Skeletal muscle tissue (tissue), 4 donors: Measurements from ENCODE around the gene MBTPS1. TPM values are rescaled to one million over a fixed set of nuclear protein-coding genes. Genes with fewer than 3 reads are reported as not detected.
A peak's percentile ranks its signal among the peaks of the same experiment; 100 is the strongest.

Experiments
- H3K27ac ChIP-seq: one replicate; pipeline ENCODE4 v1.7.0; 2013; ENCODE audit warnings: mild to moderate bottlenecking, low read depth, low read length, inconsistent platforms
- H3K27me3 ChIP-seq, 3 donors: one replicate each; pipeline ENCODE4 v1.7.0; 2013; ENCODE audit warnings: low read length in 3 of 3; ENCODE audit not compliant: control insufficient read depth in 3 of 3, insufficient read depth in 3 of 3
- H3K36me3 ChIP-seq, 3 donors: one replicate each; pipeline ENCODE4 v1.7.0; 2013; ENCODE audit warnings: low read length in 3 of 3; ENCODE audit not compliant: control insufficient read depth in 3 of 3, insufficient read depth in 3 of 3
- H3K4me1 ChIP-seq, 3 donors: one replicate each; pipeline ENCODE4 v1.7.0; 2013; ENCODE audit warnings: low read length in 3 of 3, mild to moderate bottlenecking in 3 of 3; ENCODE audit not compliant: control insufficient read depth in 3 of 3, insufficient read depth in 3 of 3
- H3K4me3 ChIP-seq, 3 donors: one replicate each; pipeline ENCODE4 v1.7.0; 2013; ENCODE audit warnings: low read length in 3 of 3
- H3K9ac ChIP-seq, 3 donors: one replicate each; pipeline ENCODE4 v1.7.0; 2013; ENCODE audit warnings: low read length in 3 of 3, mild to moderate bottlenecking in 3 of 3, moderate library complexity in 2 of 3, low read depth in 1 of 3
- H3K9me3 ChIP-seq, 3 donors: one replicate each; pipeline ENCODE4 v1.7.0; 2013; ENCODE audit warnings: low read length in 3 of 3; ENCODE audit not compliant: control insufficient read depth in 3 of 3
- total RNA-seq: library from RNA; depleted of rRNA; stranded (reverse); fragments of >200 nt; gene quantifications from one replicate; pipeline ENCODE4 v1.2.3, GENCODE V29; 2014
- donor health status: Osteomylitis.

Gene MBTPS1
- 76.7 TPM for total RNA-seq

GRCh38 chr16:84116720-84117493, at the start of gene MBTPS1:
MBTPS1 (minus strand) TSS chr16:84116942; CDS start chr16:84101783, 15,159 bp downstream.
- H3K9ac ChIP-seq: peak within 1 kb of the TSS; percentile 97 to 99 (median 98)
- peaks cover 0 to 5% (median 0%) of the 10 kb centered on the region in 3 donors for H3K36me3 ChIP-seq
- H3K27ac ChIP-seq: peak within 1 kb of the TSS; percentile 90
- no peaks in the 10 kb centered on the region for H3K9me3 ChIP-seq
- no peaks in the 10 kb centered on the region for H3K27me3 ChIP-seq
- peaks cover 11 to 23% (median 18%) of the 10 kb centered on the region in 3 donors for H3K4me1 ChIP-seq
- peak within 1 kb of the TSS; percentile 92 to 97 (median 96) for H3K4me3 ChIP-seq

DNA sequence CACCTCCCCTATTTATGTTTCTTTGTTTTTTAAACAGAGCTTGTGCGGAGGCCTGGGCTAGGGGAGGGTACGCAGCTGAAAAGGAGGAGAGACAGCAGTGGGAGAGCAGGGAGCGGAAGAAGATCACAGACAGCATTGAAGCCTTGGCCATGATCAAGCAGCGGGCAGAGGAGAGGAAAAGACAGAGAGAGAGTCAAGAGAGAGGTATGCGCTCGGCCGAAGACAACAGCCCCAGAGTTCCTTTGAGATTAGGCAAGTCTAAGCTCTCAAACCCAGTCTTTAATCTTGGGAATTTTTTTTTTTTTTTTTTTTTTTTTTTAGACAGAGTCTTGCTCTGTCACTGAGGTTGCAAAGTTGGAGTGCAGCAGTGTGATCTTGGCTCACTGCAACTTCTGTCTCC, 49.0 kb upstream of the MBTPS1 start:
- no peaks in the 10 kb centered on the region for H3K36me3 ChIP-seq
- H3K9ac ChIP-seq: no peak overlapping the region
- no peak overlapping the region for H3K27ac ChIP-seq
- no peak overlapping the region for H3K4me3 ChIP-seq
- no peaks in the 10 kb centered on the region for H3K9me3 ChIP-seq
- peaks cover 0 to 12% (median 7%) of the 10 kb centered on the region in 3 donors for H3K27me3 ChIP-seq
- no peaks in the 10 kb centered on the region for H3K4me1 ChIP-seq

GRCh38 chr16:84161801-84162200, 45.1 kb upstream of the MBTPS1 start:
- H3K4me1 ChIP-seq: no peaks in the 10 kb centered on the region
- no peak overlapping the region for H3K4me3 ChIP-seq
- no peaks in the 10 kb centered on the region for H3K36me3 ChIP-seq
- H3K9me3 ChIP-seq: no peaks in the 10 kb centered on the region
- peaks cover 6 to 33% (median 15%) of the 10 kb centered on the region in 3 donors for H3K27me3 ChIP-seq
- H3K27ac ChIP-seq: no peak overlapping the region
- no peak overlapping the region for H3K9ac ChIP-seq

DNA sequence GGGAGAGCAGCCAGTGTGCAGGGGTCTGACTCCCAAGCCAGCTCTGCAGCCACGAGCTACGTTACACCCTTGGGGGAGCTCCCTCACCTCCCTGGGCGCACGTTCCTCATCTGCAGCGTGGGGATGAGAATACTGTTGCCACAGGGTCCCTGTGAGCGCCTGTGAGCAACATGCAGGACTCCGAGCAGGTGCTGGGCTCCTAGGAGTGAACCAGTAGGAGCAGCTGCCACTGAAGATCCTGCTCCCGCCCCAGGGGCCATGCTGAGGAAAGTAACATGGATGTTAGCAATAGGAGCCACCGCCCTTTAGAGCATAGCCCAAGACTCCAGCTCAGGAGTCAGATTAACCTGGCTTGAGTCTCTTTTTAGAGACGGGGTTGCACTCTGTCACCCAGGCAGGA, 44.3 kb upstream of the MBTPS1 start:
- Histone ChIP-seq H3K9ac (no peak overlapping the region), H3K4me3 (no peak overlapping the region), H3K27ac (no peak overlapping the region), H3K4me1 (no peaks in the 10 kb centered on the region), H3K27me3 (peaks cover 6 to 28% (median 15%) of the 10 kb centered on the region in 3 donors), H3K36me3 (no peaks in the 10 kb centered on the region), H3K9me3 (no peaks in the 10 kb centered on the region)

DNA sequence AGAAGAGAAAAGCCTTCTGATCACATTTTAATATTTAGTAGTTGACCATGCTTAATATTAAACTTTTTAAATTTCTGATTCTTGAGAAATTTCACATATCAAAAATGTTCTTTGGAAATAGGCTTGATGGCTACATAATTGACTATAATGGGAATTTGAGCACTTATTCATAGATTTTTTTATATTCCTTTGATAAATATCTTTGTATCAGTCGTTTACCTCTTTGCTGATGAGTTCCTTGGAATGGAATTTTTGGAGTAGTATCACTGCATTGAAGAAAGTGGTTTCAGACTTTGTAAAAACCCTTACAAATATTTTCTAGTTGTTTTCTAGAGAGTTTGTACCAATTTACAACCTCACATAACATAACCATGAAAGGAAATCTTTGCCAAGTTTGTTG, 43.1 kb upstream of the MBTPS1 start:
- no peak overlapping the region for H3K9ac ChIP-seq
- no peak overlapping the region for H3K4me3 ChIP-seq
- no peaks in the 10 kb centered on the region for H3K9me3 ChIP-seq
- peaks cover 6 to 28% (median 15%) of the 10 kb centered on the region in 3 donors for H3K27me3 ChIP-seq
- no peaks in the 10 kb centered on the region for H3K36me3 ChIP-seq
- H3K4me1 ChIP-seq: no peaks in the 10 kb centered on the region
- no peak overlapping the region for H3K27ac ChIP-seq

- H3K4me3 ChIP-seq: no peak overlapping the region
- H3K9ac ChIP-seq: no peak overlapping the region
- H3K27me3 ChIP-seq: peaks cover 6 to 28% (median 15%) of the 10 kb centered on the region in 3 donors
- no peaks in the 10 kb centered on the region for H3K4me1 ChIP-seq
- no peaks in the 10 kb centered on the region for H3K9me3 ChIP-seq
- no peaks in the 10 kb centered on the region for H3K36me3 ChIP-seq
- no peak overlapping the region for H3K27ac ChIP-seq
Measured at GRCh38 chr16:84159007-84159406, 42.3 kb upstream of the MBTPS1 start.

DNA sequence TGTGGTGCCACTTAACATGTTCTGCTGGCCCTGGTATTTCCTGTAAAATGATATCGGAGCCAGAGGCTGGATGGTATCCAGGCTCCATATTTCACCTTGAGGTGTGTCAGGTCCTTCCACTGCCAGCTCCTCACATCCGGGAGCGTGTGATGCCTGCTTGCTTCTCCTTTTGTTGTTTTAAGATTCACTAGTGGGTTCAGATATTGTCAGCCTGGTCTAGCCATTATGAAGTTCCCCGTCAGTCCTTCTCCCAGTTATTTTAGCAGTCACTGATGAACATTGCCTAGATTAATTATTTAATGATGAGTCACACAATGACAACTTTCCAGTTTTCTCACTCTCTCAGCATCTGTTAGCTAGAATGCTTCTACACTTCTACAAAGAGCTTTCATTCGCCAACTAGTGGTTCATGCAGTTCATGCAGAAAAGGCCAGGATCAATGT, 39.6 kb upstream of the MBTPS1 start:
- no peaks in the 10 kb centered on the region for H3K36me3 ChIP-seq
- no peak overlapping the region for H3K27ac ChIP-seq
- H3K4me1 ChIP-seq: no peaks in the 10 kb centered on the region
- H3K4me3 ChIP-seq: no peak overlapping the region
- no peaks in the 10 kb centered on the region for H3K9me3 ChIP-seq
- H3K27me3 ChIP-seq: peaks cover 6 to 28% (median 12%) of the 10 kb centered on the region in 3 donors
- H3K9ac ChIP-seq: no peak overlapping the region

- Histone ChIP-seq H3K36me3 (no peaks in the 10 kb centered on the region), H3K4me3 (no peak overlapping the region), H3K9me3 (no peaks in the 10 kb centered on the region), H3K9ac (no peak overlapping the region), H3K4me1 (no peaks in the 10 kb centered on the region), H3K27me3 (peaks cover 6 to 22% (median 8%) of the 10 kb centered on the region in 3 donors), H3K27ac (no peak overlapping the region)
Measured at GRCh38 chr16:84155771-84156170, 39.0 kb upstream of the MBTPS1 start.

DNA sequence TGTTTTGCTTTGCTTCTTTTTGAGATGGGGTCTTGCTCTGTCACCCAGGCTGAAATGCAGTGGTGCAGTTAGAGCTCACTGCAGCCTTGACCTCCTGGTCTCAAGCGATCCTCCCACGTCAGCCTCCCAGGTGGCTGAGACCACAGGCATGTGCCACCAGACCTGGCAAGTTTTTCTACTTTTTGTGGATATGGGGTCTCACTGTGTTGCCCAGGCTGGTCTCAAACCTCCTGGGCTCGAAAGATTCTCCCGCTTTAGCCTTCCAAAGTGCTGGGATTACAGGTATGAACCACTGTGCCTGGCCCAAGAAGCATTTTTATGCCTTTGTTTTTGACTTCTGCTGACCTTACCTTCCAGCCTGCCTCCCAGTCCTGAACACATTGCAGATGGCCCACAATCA, 38.5 kb upstream of the MBTPS1 start:
- Histone ChIP-seq H3K9ac (no peak overlapping the region), H3K27ac (no peak overlapping the region), H3K4me1 (no peaks in the 10 kb centered on the region), H3K9me3 (no peaks in the 10 kb centered on the region), H3K4me3 (no peak overlapping the region), H3K36me3 (no peaks in the 10 kb centered on the region), H3K27me3 (peaks cover 6 to 19% (median 8%) of the 10 kb centered on the region in 3 donors)

- Histone ChIP-seq H3K9me3 (no peaks in the 10 kb centered on the region), H3K36me3 (no peaks in the 10 kb centered on the region), H3K27ac (no peak overlapping the region), H3K4me1 (no peaks in the 10 kb centered on the region), H3K4me3 (no peak overlapping the region), H3K9ac (no peak overlapping the region), H3K27me3 (peaks cover 6 to 10% (median 6%) of the 10 kb centered on the region in 3 donors)
Measured at GRCh38 chr16:84153660-84154214, 37.0 kb upstream of the MBTPS1 start.
